SK-N-SH (cell line): Measurements from ENCODE around the gene MBNL2. TPM values are rescaled to one million over a fixed set of nuclear protein-coding genes. Genes with fewer than 3 reads are reported as not detected.

ENCODE experiments used
- CTCF ChIA-PET: fragments of 300-600, 350-600 bp; formaldehyde crosslinking; extraction: SDS; loops from one replicate; lab custom pipeline; 2021; lab: Yijun Ruan, JAX
- POLR2A ChIA-PET: fragments of 350-600 bp; sonication (Branson Sonifier 250); formaldehyde crosslinking; extraction: SDS; loops from one replicate; lab custom pipeline; 2020; ENCODE audit warnings: antibody characterized with exemption, inconsistent platforms; lab: Yijun Ruan, JAX
- DNase-seq: peaks from one replicate; pipeline ENCODE4 v3.0.0; 2012
- H2AFZ ChIP-seq: fragments of 200-600 bp; sonication (generic); 2 replicates; pipeline ENCODE4 v1.8.1; 2016; ENCODE audit warnings: antibody characterized with exemption, mild to moderate bottlenecking, low read depth
- H3F3A ChIP-seq: fragments of 200-600 bp; sonication (generic); replicated peaks from 2 replicates; pipeline ENCODE3; 2016; ENCODE audit warnings: antibody characterized with exemption, mild to moderate bottlenecking; ENCODE audit not compliant: insufficient read depth
- H3K27ac ChIP-seq, 2 experiments: fragments of 200-500 bp in 1 of 2; fragments of 200-600 bp in 1 of 2; sonication (Bioruptor generic) in 1 of 2; sonication (generic), shearing (Covaris generic) in 1 of 2; 2 replicates each; pipeline versions ENCODE4 v1.5.1 to v1.6.1; 2014 to 2016; ENCODE audit warnings: low read depth in 2 of 2, inconsistent platforms in 1 of 2, low read length in 1 of 2, mild to moderate bottlenecking in 1 of 2, mixed read lengths in 1 of 2
- H3K27me3 ChIP-seq: fragments of 200-600 bp; sonication (generic), shearing (Covaris generic); 2 replicates; pipeline ENCODE4 v1.6.1; 2016; ENCODE audit warnings: mixed run types; ENCODE audit not compliant: insufficient read depth
- H3K36me3 ChIP-seq, 2 experiments: fragments of 200-500 bp in 1 of 2; fragments of 200-600 bp in 1 of 2; sonication (Bioruptor generic) in 1 of 2; sonication (generic) in 1 of 2; replicated peaks in 1 of 2; 2 replicates each; pipeline versions ENCODE3 to v1.5.1; 2014 to 2016; ENCODE audit warnings: low read length in 1 of 2, mild to moderate bottlenecking in 1 of 2; ENCODE audit not compliant: insufficient read depth in 2 of 2, control insufficient read depth in 1 of 2
- H3K4me1 ChIP-seq, 2 experiments: fragments of 200-500 bp in 1 of 2; fragments of 200-600 bp in 1 of 2; sonication (Bioruptor generic) in 1 of 2; sonication (generic), shearing (Covaris generic) in 1 of 2; 2 replicates each; pipeline versions ENCODE4 v1.5.1 to v1.6.1; 2014 to 2016; ENCODE audit warnings: low read depth in 1 of 2, low read length in 1 of 2, mixed run types in 1 of 2; ENCODE audit not compliant: insufficient read depth in 2 of 2, control insufficient read depth in 1 of 2
- H3K4me2 ChIP-seq: fragments of 200-600 bp; sonication (generic), shearing (Covaris generic); 2 replicates; pipeline ENCODE4 v1.6.1; 2017; ENCODE audit warnings: mixed run types
- H3K4me3 ChIP-seq, 2 experiments: fragments of 200-500 bp in 1 of 2; fragments of 200-600 bp in 1 of 2; sonication (Bioruptor generic) in 1 of 2; sonication (generic), shearing (Covaris generic) in 1 of 2; 2 replicates each; pipeline versions ENCODE4 v1.5.1 to v1.8.1; 2014 to 2016; ENCODE audit warnings: low read depth in 2 of 2, inconsistent platforms in 1 of 2, low read length in 1 of 2, mild to moderate bottlenecking in 1 of 2, mixed read lengths in 1 of 2, moderate library complexity in 1 of 2
- H3K79me2 ChIP-seq: fragments of 200-600 bp; sonication (generic); 2 replicates; pipeline ENCODE4 v1.8.1; 2017; ENCODE audit warnings: mild to moderate bottlenecking; ENCODE audit not compliant: insufficient read depth
- H3K9ac ChIP-seq: fragments of 200-600 bp; sonication (generic); 2 replicates; pipeline ENCODE4 v1.6.1; 2017; ENCODE audit warnings: mixed run types
- H3K9me2 ChIP-seq: fragments of 200-600 bp; sonication (generic); 2 replicates; pipeline ENCODE4 v1.6.1; 2017; ENCODE audit warnings: mixed run types
- H3K9me3 ChIP-seq: fragments of 200-600 bp; sonication (generic); 2 replicates; pipeline ENCODE4 v1.6.1; 2017; ENCODE audit warnings: mixed run types, mild to moderate bottlenecking, moderate library complexity
- H4K20me1 ChIP-seq: fragments of 200-600 bp; sonication (generic); 2 replicates; pipeline ENCODE4 v1.6.1; 2017; ENCODE audit warnings: mild to moderate bottlenecking, mixed run types; ENCODE audit not compliant: insufficient read depth
- CHD2 ChIP-seq: fragments of 150-350 bp; IDR thresholded peaks from 2 replicates; pipeline ENCODE4 v1.6.1; 2018; ENCODE audit warnings: low read length; ENCODE audit not compliant: partially characterized antibody
- EP300 ChIP-seq, 2 experiments: IDR thresholded peaks; 2 replicates each; pipeline versions ENCODE4 v1.4.0 to v1.6.1; 2012; ENCODE audit warnings: borderline replicate concordance in 1 of 2, low read depth in 1 of 2, low read length in 1 of 2
- EZH2phosphoT487 ChIP-seq: fragments of 200-600 bp; sonication (generic); IDR thresholded peaks from 2 replicates; pipeline ENCODE4 v1.6.1; 2017; ENCODE audit warnings: low read depth, mixed run types, mild to moderate bottlenecking, antibody characterized with exemption, moderate library complexity, borderline replicate concordance
- FOSL2 ChIP-seq: IDR thresholded peaks from 2 replicates; pipeline ENCODE4 v1.4.0; 2012; ENCODE audit warnings: low read depth, mild to moderate bottlenecking, moderate library complexity, borderline replicate concordance
- FOXM1 ChIP-seq: IDR thresholded peaks from 2 replicates; pipeline ENCODE4 v1.4.0; 2012; ENCODE audit warnings: low read depth, mild to moderate bottlenecking
- IRF3 ChIP-seq: fragments of 150-350 bp; IDR thresholded peaks from 2 replicates; pipeline ENCODE4 v1.6.1; 2016; ENCODE audit warnings: mild to moderate bottlenecking, low read depth, low read length
- MXI1 ChIP-seq: IDR thresholded peaks from 2 replicates; pipeline ENCODE4 v1.6.1; 2012; ENCODE audit warnings: mild to moderate bottlenecking, low read depth, low read length, improper control_type of control experiment
- RAD21 ChIP-seq: IDR thresholded peaks from 2 replicates; pipeline ENCODE4 v1.6.1; 2012; ENCODE audit warnings: mild to moderate bottlenecking, low read length
- REST ChIP-seq: IDR thresholded peaks from 2 replicates; pipeline ENCODE4 v1.6.1; 2012; ENCODE audit warnings: mild to moderate bottlenecking, low read depth, low read length, moderate library complexity
- SIN3A ChIP-seq: IDR thresholded peaks from 2 replicates; pipeline ENCODE4 v1.6.1; 2012; ENCODE audit warnings: low read depth, mild to moderate bottlenecking, low read length, moderate library complexity, borderline replicate concordance
- TCF12 ChIP-seq: IDR thresholded peaks from 2 replicates; pipeline ENCODE4 v1.4.0; 2012
- TEAD4 ChIP-seq: IDR thresholded peaks from 2 replicates; pipeline ENCODE4 v1.4.0; 2012; ENCODE audit warnings: mild to moderate bottlenecking, borderline replicate concordance; ENCODE audit not compliant: insufficient read depth
- WGBS: methylation state at CpG from one replicate; pipeline ENCODE4 v1.1.6; 2017; ENCODE audit warnings: low lambda C conversion rate; 5-methylcytosine and 5-hydroxymethylcytosine counted together
- polyA plus RNA-seq, 3 experiments: library from polyadenylated mRNA; depleted of rRNA; stranded (reverse); fragments of >200 nt; gene quantifications; 2 replicates each; pipeline ENCODE4 v1.2.3, GENCODE V29; 2012
- TF ChIP-seq, protein P1 (sequence below): IDR thresholded peaks from 2 replicates; pipeline ENCODE4 v1.4.0; 2012; ENCODE audit warnings: low read depth
- TF ChIP-seq, protein P2 (sequence below): IDR thresholded peaks from 2 replicates; pipeline ENCODE4 v1.4.0; 2012; ENCODE audit warnings: low read depth, borderline replicate concordance

The MBNL2 gene
- polyA plus RNA-seq, 1 of the 3 experiments (the other 2 are of a cell fraction), result 24.5 TPM

DNA sequence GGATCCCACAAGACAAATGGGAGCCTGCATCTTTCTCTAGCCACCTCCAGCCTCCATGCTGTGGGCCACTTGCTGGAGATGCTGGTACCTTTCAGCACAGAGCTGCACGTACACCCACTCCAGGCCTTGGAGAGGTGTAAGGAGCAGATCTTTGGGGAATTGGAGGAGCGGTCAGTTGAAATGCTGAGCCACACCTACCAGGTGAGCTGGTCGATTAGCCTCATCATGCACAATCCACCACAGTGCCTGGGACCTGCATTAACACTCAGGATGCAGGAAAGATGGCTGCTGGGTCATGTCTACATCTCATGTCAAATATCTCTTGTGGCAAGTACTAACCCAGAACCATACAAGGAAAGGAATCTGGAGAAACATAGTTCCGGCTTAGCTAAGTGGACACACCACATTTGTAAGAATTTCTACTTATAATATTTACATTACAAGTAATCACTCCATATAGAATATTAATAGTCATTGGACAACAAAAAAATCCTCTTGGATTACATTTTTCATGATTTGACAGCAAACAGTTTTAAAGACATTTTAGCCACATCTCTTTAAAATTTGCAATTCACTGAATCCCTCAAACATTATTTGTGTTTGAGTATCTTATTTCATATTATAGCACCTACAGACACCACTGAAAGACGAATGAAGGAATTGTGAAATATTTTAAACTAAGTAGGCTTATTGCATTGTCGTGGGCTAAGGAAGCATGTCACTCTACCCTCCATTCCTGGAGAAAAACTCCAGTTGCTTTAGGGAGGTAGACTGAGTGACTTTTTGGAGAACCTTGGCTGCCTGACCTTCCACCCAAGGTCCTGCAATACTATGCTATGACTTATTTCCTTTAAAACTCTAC is 21.8 kb upstream of the MBNL2 start:
- 74% methylated on average over 6 of the region's 6 CpGs for WGBS

GRCh38 chr13:97202761-97203160 is 19.4 kb upstream of the MBNL2 start:
- no peak overlapping the region for H3K4me2 ChIP-seq
- peaks cover 0 to 3% of the 10 kb centered on the region in 2 experiments; a peak in 2 of 4 replicates for H3K4me1 ChIP-seq
- no peak overlapping the region for H3K27ac ChIP-seq
- no peaks in the 10 kb centered on the region for H4K20me1 ChIP-seq
- H3F3A ChIP-seq, result no peaks in the 10 kb centered on the region
- 90% methylated on average over 4 of the region's 4 CpGs for WGBS
- H3K36me3 ChIP-seq, result no peaks in the 10 kb centered on the region
- H3K79me2 ChIP-seq, result no peaks in the 10 kb centered on the region
- no peaks in the 10 kb centered on the region for H3K9me3 ChIP-seq
- ChIA-PET POLR2A (no interaction called here), CTCF (no interaction called here)
- H2AFZ ChIP-seq, result no peak overlapping the region
- no peaks in the 10 kb centered on the region for H3K9me2 ChIP-seq
- no peak overlapping the region for H3K9ac ChIP-seq
- TF ChIP-seq RAD21 (no peak), FOXM1 (no peak), MXI1 (no peak), IRF3 (no peak), CHD2 (no peak), REST (no peak), TCF12 (no peak), EP300 (IDR thresholded peaks at IDR 0.05; ENCODE audit: borderline replicate concordance in 1 of 2, low read depth in 1 of 2, low read length in 1 of 2) (no peak), SIN3A (no peak), EZH2phosphoT487 (no peak), TEAD4 (no peak)
- TF ChIP-seq, protein P1, sequence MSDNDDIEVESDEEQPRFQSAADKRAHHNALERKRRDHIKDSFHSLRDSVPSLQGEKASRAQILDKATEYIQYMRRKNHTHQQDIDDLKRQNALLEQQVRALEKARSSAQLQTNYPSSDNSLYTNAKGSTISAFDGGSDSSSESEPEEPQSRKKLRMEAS, result no peak
- TF ChIP-seq, protein P2, sequence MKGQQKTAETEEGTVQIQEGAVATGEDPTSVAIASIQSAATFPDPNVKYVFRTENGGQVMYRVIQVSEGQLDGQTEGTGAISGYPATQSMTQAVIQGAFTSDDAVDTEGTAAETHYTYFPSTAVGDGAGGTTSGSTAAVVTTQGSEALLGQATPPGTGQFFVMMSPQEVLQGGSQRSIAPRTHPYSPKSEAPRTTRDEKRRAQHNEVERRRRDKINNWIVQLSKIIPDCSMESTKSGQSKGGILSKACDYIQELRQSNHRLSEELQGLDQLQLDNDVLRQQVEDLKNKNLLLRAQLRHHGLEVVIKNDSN, result no peak
- no peak for DNase-seq
- no peaks in the 10 kb centered on the region for H3K27me3 ChIP-seq
- no peak overlapping the region for H3K4me3 ChIP-seq

More for the DNA sequence above, 21.8 kb upstream of the MBNL2 start:
- POLR2A ChIA-PET, result no interaction called here
- TF ChIP-seq FOSL2 (no peak), CHD2 (no peak)
- H3K4me2 ChIP-seq, result no peak overlapping the region
- DNase-seq, result no peak
- no peaks in the 10 kb centered on the region for H3K79me2 ChIP-seq
- no peaks in the 10 kb centered on the region for H4K20me1 ChIP-seq
- H2AFZ ChIP-seq, result no peak overlapping the region
- no peak overlapping the region for H3K9ac ChIP-seq
- no peaks in the 10 kb centered on the region for H3F3A ChIP-seq
- H3K9me2 ChIP-seq, result no peaks in the 10 kb centered on the region
- CTCF ChIA-PET, result interaction anchor here (1.2 kb wide), 1 partner anchor 75 kb away, joined by 3 read pairs; no protein-coding TSS in a partner anchor
- no peak overlapping the region for H3K27ac ChIP-seq
- H3K4me1 ChIP-seq, result no peaks in the 10 kb centered on the region; a peak in 1 of 4 replicates
- no peak overlapping the region for H3K4me3 ChIP-seq
- H3K27me3 ChIP-seq, result no peaks in the 10 kb centered on the region
- no peaks in the 10 kb centered on the region for H3K9me3 ChIP-seq
- no peaks in the 10 kb centered on the region for H3K36me3 ChIP-seq
